Lower leg skin (tissue), 4 donors: ENCODE results near the gene TBCD. TPM values are rescaled to one million over a fixed set of nuclear protein-coding genes. Genes with fewer than 3 reads are reported as not detected.

Experiments
- DNase-seq, 2 donors: peaks; one replicate each; pipeline ENCODE4 v3.0.0-alpha.2; 2019; ENCODE audit warnings: low spot score in 2 of 2
- H3K4me3 ChIP-seq: fragments of 200-600 bp; sonication (generic); 2 replicates; pipeline ENCODE4 v1.5.1; 2017; ENCODE audit warnings: mild to moderate bottlenecking, low read depth; ENCODE audit not compliant: poor library complexity, severe bottlenecking
- CTCF ChIP-seq, 3 donors: fragments of 450-650 bp; IDR thresholded peaks; one replicate each; pipeline ENCODE4 v1.5.1; 2016; ENCODE audit warnings: antibody characterized with exemption in 3 of 3, mild to moderate bottlenecking in 3 of 3, moderate library complexity in 2 of 3
- POLR2A ChIP-seq, 2 donors: fragments of 450-650 bp; IDR thresholded peaks; one replicate each; pipeline ENCODE4 v1.6.1; 2016 to 2017; ENCODE audit warnings: antibody characterized with exemption in 2 of 2, mild to moderate bottlenecking in 1 of 2, moderate library complexity in 1 of 2
- WGBS, 2 donors: methylation state at CpG; one replicate each; pipeline ENCODE4 v1.1.5; 2018; 5-methylcytosine and 5-hydroxymethylcytosine counted together
- intact Hi-C: fragments of 100-400 bp; cut with DNase I; formaldehyde crosslinking; loops from one replicate; pipeline ENCODE4 v1.15.0; 2023; ENCODE audit warnings: low total_unique reads
- total RNA-seq, 4 donors: library from RNA; depleted of rRNA; stranded (reverse); fragments of >200 nt; gene quantifications; one replicate each; pipeline ENCODE4 v1.1.0, GENCODE V29; 2016

TBCD gene
- total RNA-seq, 4 donors from 2014 or later: 38.7 to 73.4 (median 51.5) TPM

GRCh38 chr17:82798752-82799151 is 46.9 kb downstream of the TBCD start:
- DNase-seq: no peak
- H3K4me3 ChIP-seq: no peak overlapping the region
- WGBS, 2 donors: 99% methylated on average over 7 of the region's 7 CpGs
- intact Hi-C loops: no loop called here
- no peak for TF ChIP-seq POLR2A (IDR thresholded peaks at IDR 0.05)
- no peak for TF ChIP-seq CTCF (IDR thresholded peaks at IDR 0.05)

- WGBS, 2 donors: 82 to 87% methylated on average over 16 of the region's 16 CpGs
- DNase-seq: no peak
- intact Hi-C loops: no loop called here
- TF ChIP-seq POLR2A (IDR thresholded peaks at IDR 0.05): no peak
- TF ChIP-seq CTCF (IDR thresholded peaks at IDR 0.05): no peak
- H3K4me3 ChIP-seq: no peak overlapping the region
Observed at GRCh38 chr17:82799591-82799990, 47.7 kb downstream of the TBCD start.

GRCh38 chr17:82800885-82801284 is 49.0 kb downstream of the TBCD start:
- intact Hi-C loops: no loop called here
- no peak overlapping the region for H3K4me3 ChIP-seq
- no peak for DNase-seq
- 94 to 99% methylated on average over 15 of the region's 15 CpGs for WGBS, 2 donors
- TF ChIP-seq CTCF (IDR thresholded peaks at IDR 0.05) (no peak), POLR2A (IDR thresholded peaks at IDR 0.05) (no peak)

GRCh38 chr17:82801377-82801970 is 49.6 kb downstream of the TBCD start:
- no peak for DNase-seq
- TF ChIP-seq CTCF (IDR thresholded peaks at IDR 0.05) (no peak), POLR2A (IDR thresholded peaks at IDR 0.05) (no peak)
- 92 to 97% methylated on average over 63 of the region's 63 CpGs for WGBS, 2 donors
- intact Hi-C loops: no loop called here
- no peak overlapping the region for H3K4me3 ChIP-seq

GRCh38 chr17:82802075-82802780 is 50.4 kb downstream of the TBCD start:
- H3K4me3 ChIP-seq: no peak overlapping the region
- intact Hi-C loops: no loop called here
- 84% methylated on average over 17 of the region's 17 CpGs for WGBS, 2 donors
- TF ChIP-seq POLR2A (IDR thresholded peaks at IDR 0.05) (no peak), CTCF (IDR thresholded peaks at IDR 0.05) (no peak)
- DNase-seq: no peak
